ENCODE data around the gene PSG2. TPM values are rescaled to one million over a fixed set of nuclear protein-coding genes. Genes with fewer than 3 reads are reported as not detected.

Gene PSG2
- total and polyA plus RNA-seq, 8 donors: not detected

Other genes with a start within 250 kb of the PSG2 start
- not detected for gene PSG1, start 203.0 kb downstream of the PSG2 start, total RNA-seq
- gene PSG1, start 203.0 kb downstream of the PSG2 start, polyA plus RNA-seq: not detected
- not detected for gene PSG6, start 164.8 kb downstream of the PSG2 start, total RNA-seq
- gene PSG6, start 164.8 kb downstream of the PSG2 start, polyA plus RNA-seq: not detected
- gene PSG7, start 145.5 kb downstream of the PSG2 start, total RNA-seq: not detected
- not detected for gene PSG7, start 145.5 kb downstream of the PSG2 start, polyA plus RNA-seq
- not detected for gene PSG11, start 56.2 kb downstream of the PSG2 start, total RNA-seq
- not detected for gene PSG11, start 56.2 kb downstream of the PSG2 start, polyA plus RNA-seq
- gene PSG5, start 103.8 kb upstream of the PSG2 start, total RNA-seq: under 1 TPM in 1 of 6 donors, not detected in 5; 0.44 TPM
- under 1 TPM in 1 of 2 donors, not detected in 1; 0.49 TPM for gene PSG5, start 103.8 kb upstream of the PSG2 start, polyA plus RNA-seq
- under 1 TPM in 4 of 6 donors, not detected in 2; 0.24 to 0.76 (median 0.36) TPM for gene PSG4, start 122.9 kb upstream of the PSG2 start, total RNA-seq
- gene PSG4, start 122.9 kb upstream of the PSG2 start, polyA plus RNA-seq: 1 to 10 TPM in 1 of 2 donors, under 1 TPM in 1; 0.12 to 3.0 TPM
- under 1 TPM in 1 of 6 donors, not detected in 5; 0.31 TPM for gene PSG9, start 186.8 kb upstream of the PSG2 start, total RNA-seq
- gene PSG9, start 186.8 kb upstream of the PSG2 start, polyA plus RNA-seq: under 1 TPM in 1 of 2 donors, not detected in 1; 0.23 TPM

All from pancreas (tissue), 8 donors.